Measurements from ENCODE around the gene TMEM41B.
"Not testable (repeated sequence)": the region's sequence is repeated elsewhere in the genome, so short reads cannot be mapped to it uniquely, and the experiment has no call there.

Gene TMEM41B

DNA sequence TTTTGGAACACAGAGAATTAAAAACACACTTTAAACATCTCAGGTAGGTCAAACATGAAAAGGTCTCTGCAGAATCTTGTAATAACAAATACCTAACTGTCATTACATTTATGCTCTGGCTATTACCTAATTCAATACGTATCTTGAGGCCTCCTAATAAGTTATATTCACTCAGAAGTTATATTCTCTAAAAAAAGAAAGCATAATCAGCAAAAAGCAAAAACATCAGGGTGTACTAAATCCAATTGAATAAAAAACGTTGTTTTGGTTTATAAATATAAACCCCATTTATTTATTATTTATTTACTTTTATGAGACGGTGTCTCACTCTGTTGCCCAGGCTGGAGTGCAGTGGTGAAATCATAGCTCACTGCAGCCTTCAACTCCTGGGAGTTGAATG, 10.2 kb downstream of the TMEM41B start:
- DNase-seq = no peak

GRCh38 chr11:9302448-9302847, 11.9 kb downstream of the TMEM41B start:
- DNase-seq = no peak

DNA sequence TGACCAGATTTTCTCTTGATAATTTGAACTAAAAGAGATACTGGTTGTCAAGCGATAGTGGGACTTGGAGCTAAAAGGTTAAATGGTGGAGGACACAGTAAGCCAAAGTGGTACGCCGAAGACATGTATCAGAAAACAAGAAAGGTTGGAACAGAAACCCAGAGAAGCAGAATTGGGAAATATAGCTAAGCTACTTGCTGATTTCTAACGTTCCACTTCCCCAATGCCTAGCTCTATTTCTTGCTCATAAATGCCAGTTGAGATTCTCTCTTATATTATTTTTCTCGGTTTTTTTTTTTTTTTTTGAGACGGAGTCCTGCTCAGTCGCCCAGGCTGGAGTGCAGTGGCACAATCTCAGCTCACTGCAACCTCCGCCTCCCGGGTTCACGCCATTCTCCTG, 12.7 kb downstream of the TMEM41B start:
- no peak for DNase-seq

GRCh38 chr11:9293646-9294045, 20.7 kb downstream of the TMEM41B start:
- DNase-seq = no peak

GRCh38 chr11:9285850-9286587, 28.4 kb downstream of the TMEM41B start:
- DNase-seq = peak; percentile 39

DNA sequence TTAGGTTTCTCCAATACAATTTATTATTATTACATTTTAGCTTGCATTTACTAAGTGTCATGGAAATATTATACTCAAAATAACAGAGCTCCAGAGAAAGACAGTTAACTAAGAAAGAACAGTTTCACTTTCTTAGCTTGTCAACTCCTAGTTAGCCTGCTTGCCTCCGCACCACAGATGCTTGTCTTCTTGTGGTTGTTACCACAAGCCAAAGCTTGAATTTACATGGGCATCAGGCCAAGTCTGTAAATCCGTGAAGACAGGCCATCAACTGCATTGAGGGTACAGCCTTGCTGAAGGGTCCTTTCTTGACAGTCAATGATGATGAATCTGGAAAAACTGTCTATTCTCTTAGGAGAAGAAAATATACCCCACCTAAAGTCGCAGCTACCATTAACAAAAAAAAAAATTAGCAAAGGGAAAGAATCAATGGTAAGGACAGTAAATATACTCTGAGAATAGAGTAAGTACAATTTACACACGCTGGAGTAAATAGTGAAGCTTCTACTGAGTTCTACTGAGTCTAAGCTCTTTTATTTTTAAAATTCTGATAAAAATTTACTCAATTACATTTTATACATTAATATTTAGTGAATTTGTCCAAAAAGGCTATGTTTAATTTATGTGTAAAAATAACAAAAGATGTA, 33.6 kb downstream of the TMEM41B start:
- peak; percentile 27 for DNase-seq

DNA sequence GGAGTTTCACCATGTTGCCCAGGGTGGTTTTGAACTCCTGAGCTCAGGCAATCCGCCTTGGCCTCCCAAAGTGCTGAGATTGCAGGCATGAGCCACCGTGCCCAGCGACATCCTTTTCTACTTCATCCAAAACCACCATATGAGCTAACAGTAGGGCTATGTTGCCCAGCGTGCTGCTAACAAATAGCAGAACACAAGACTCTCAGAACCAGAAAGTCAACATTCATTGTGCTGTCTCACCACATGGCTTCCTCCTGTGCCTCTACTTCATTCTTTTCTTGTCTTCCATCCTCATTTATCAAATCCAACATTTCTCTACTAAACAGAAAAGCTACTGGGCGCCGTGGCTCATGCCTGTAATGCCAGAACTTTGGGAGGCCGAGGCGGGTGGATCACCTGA, 37.2 kb downstream of the TMEM41B start:
- DNase-seq = no peak

DNA sequence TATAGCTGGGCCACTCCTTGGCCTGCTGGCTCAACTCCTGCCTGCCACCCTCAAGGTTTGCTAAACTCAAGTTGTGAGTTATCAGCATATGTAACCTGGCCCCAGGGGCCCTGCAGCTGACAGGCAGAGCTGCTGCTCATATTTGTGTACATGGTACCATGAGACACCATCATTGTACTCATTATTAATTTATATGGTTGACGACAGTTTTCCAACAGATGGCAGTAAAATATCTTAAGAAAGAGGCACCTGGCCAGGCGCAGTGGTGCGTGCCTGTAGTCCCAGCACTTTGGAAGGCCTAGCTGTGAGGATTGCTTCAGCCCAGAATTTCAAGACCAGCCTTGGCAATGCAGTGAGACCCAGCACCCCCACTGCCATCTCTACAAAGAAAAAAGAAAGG, 37.8 kb downstream of the TMEM41B start:
- peak; percentile 35 for DNase-seq

DNA sequence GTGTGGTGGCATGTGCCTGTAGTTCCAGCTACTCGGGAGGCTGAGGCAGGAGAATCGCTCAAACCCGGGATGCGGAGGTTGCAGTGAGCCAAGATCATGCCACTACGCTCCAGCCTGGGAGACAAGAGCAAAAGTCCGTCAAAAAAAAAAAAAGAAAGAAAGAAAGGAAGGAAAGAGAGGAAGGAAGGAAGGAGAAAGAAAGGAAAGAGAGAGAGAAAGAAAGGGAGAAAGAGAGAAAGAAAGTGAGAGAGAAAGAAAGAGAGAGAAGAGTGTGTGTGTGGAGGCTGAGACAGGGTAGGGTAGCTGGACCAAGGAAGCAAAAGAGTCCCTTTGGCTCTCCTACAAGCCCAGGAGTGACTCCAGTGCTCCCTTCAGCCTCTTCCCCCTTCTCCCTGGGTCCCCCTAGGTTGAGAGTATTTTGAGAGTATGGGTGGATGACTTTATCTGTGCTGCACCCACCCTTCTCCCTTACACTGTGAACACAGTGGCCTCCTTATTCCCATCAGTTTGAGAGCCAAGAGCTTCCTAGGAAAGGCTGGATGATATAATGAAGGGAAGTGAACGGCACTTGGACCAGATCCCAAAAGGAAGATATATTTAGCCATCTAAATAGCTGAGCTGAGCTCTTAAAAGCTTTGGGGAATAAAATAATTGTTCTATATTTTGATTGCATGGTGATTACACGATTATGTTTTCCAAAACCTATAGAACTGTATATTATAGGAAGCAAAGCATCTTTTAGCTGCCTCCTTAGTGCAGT, 39.7 kb downstream of the TMEM41B start:
- no peak for DNase-seq

DNA sequence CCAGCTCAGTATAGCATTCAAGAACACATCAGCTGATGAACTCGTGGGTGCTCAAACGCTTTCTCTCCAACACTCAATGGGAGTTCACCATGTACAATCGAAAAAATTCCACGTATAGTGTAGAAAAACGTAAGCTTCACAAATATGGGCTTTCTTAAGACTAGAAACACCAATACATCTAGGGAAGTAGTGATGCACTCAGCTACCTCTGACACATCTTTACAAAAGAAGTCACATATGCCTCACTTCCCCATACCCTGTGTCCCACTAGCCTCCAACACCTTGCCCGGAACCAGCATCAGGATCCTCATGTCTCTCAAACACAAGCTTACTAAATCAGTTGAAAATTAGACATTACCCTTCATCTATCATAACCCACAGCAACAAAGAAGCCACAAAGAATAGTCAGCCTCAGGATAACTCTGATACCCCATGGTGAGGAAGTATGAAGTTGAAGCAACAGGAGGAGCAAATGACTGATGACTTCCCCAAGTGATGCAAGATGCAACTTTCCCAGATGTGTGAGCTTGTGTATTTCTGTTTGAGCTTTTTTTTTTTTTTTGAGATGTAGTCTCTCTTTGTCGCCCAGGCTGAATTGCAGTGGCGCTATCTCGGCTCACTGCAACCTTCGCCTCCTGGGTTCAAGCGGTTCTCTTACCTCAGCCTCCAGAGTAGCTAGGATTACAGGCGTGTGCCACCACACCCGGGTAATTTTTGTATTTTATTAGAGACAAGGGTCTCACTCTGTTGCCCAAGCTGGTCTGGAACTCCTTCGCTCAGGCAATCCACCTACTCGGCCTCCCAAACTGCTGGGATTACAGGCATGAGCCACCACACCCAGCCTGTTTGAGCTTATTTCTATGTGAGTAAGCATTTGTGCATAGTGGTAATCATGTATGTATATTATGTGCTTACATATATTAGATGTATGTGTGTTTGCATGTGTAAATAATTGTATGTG, 40.7 kb downstream of the TMEM41B start:
- no peak for DNase-seq

- no peak for DNase-seq
Measured at GRCh38 chr11:9269492-9270013, 44.8 kb downstream of the TMEM41B start.

DNA sequence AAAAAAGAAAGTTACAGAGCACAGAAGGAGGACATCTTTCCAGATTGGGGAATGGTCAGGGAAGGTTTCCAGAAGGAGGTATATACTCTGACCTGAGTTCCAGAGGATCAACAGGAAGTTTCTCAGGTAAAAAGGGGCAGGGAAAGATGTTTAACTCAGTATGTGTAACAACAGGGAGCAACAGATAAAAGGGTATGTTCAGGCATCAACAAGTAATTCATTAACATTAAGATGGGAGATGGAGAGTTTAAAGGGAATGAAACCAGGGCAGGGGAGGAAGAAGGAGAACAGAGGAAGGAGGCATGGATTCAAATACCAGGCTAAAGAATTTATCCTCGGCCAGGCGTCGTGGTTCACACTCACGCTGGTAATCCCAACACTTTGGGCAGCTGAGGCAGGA, 46.7 kb downstream of the TMEM41B start:
- DNase-seq = no peak

GRCh38 chr11:9266926-9267325, 47.5 kb downstream of the TMEM41B start:
- DNase-seq = no peak

DNA sequence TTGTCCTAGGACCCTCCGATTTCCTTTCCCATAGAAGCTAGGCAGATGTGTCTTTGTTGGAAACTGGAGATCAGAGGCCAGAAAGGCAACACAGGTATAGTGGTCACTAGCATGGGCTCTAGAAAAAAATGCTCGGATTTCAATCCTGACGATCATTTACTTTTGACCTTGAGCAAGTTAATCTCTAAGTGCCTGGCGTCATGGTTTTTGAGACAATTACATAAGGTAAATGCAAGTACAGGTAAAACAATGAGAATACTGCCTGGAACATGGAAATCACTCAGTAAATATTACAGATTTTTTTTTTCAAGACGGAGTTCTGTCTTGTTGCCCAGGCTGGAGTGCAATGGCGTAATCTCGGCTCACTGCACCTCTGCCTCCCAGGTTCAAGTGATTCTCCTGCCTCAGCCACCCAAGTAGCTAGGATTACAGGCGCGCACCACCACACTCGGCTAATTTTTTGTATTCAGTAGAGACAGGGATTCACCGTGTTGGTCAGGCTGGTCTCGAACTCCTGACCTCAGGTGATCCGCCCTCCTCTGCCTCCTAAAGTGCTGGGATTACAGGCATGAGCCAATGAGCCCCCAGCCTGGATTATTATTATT, 48.2 kb downstream of the TMEM41B start:
- peak; percentile 65 for DNase-seq

DNA sequence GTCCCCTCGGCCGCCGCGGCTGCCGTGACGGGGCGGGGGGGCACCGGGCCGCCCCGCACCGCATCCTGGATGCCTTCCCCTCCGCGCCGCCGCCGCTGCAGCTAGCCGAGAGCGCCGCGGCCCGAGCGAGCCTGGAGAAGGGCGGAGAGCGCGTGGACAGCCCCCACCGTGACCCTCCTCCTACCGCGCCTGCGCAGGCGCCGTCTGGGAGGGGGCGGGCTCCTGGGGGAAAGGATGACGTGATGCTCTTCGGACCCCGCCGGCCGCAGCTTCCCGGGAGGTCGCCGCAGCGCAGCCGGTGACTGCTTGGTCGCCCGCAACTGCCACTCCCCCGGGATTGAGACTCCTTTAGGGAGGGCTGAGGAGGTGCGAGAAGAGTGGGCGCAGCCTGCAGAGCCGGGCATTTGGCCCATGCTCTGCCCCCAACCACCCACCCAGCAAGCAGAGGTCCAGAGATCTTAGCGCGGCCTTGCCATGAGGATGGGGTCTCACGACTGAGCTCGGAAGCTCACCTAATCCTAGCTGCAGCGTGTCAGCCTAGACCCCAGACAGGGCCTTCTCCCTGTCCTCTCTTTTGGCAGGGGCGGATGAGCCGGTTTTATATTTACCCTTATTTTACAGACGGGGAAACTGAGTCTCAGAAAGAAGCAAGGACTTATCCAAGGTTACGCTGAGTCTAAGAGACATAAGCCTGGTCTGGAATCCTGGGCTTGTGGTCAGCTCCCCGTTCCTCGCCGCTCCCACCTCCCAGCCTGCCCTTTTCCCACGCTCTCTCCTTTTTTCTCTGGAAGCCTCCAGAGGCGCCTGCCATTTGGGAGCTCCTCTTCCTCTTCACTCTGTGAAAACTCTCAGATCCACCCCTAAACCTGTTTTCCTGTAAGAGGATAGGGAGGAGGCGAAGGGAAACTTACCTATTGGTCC, 48.9 kb downstream of the TMEM41B start, which contains the start of gene DENND5A:
DENND5A (minus strand) TSS at position 140 of the 921 bp plus-strand sequence. CDS start 281 bp downstream, outside the sequence.
- peak; percentile 91 for DNase-seq

- DNase-seq = peak; percentile 67
Measured at GRCh38 chr11:9264316-9265210, 49.8 kb downstream of the TMEM41B start.

GRCh38 chr11:9263840-9264315, 50.5 kb downstream of the TMEM41B start:
- DNase-seq = no peak

GRCh38 chr11:9260838-9261146, 53.6 kb downstream of the TMEM41B start:
- not testable (repeated sequence) for DNase-seq

DNA sequence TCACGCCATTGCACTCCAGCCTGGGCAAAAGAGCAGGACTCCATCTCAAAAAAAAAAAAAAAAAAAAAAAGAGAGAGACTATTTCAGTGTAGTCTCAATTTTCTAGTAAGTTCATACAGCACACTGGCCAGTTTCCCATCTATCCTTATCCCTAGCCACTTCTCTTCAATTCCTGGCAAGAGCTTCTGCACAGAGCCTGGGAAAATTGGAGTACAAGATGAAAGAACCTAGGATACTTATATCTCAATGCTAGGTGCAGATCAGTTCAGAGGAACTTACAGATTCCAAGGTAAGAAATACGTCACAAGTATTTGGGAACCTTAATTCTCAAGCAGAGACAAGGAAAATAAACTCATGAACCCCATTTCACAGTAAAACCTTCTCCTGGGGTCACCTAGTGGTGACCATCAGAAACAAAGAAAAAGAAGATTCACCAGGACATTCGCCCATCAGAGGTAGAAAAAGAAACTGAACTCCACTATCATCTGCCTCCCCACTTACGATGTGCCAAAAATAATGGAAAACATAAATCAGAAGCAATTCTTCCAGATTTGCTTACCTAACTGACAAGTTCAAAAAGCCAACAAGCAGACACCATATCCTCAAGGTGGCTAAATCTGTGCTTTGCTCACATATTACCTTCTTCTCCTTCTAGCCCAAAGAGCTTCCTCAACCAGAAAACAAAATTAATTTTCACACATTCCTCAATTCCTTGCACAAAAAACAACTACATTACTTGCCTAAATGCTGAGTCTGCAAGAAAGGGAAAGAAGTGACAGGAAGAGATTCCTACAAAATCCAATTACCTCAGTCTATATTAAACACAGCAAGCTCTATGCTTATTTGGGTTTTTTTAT, 54.2 kb downstream of the TMEM41B start:
- DNase-seq = no peak
